Liver (tissue), 9 donors: ENCODE data around the gene UBE2E2. TPM values are rescaled to one million over a fixed set of nuclear protein-coding genes. Genes with fewer than 3 reads are reported as not detected.

Experiments
- DNase-seq: peaks from one replicate; pipeline ENCODE4 v3.0.0-alpha.2; 2017; ENCODE audit warnings: low spot score
- H3K27ac ChIP-seq, 2 donors: one replicate each; pipeline ENCODE4 v1.7.0; 2013; ENCODE audit warnings: inconsistent platforms in 2 of 2, low read length in 2 of 2, control low read depth in 1 of 2, low read depth in 1 of 2, mild to moderate bottlenecking in 1 of 2
- H3K27me3 ChIP-seq, 4 donors: one replicate each; pipeline versions ENCODE4 v1.6.1 to v1.7.0; 2013; ENCODE audit warnings: low read length in 3 of 4, inconsistent platforms in 1 of 4, mild to moderate bottlenecking in 1 of 4, moderate library complexity in 1 of 4; ENCODE audit not compliant: control insufficient read depth in 4 of 4, insufficient read depth in 4 of 4
- H3K36me3 ChIP-seq, 4 donors: one replicate each; pipeline versions ENCODE4 v1.6.1 to v1.7.0; 2013; ENCODE audit warnings: low read length in 3 of 4, mild to moderate bottlenecking in 3 of 4, low read depth in 1 of 4, moderate library complexity in 1 of 4; ENCODE audit not compliant: control insufficient read depth in 4 of 4, insufficient read depth in 3 of 4
- H3K4me1 ChIP-seq, 4 donors: one replicate each; pipeline versions ENCODE4 v1.6.1 to v1.7.0; 2013; ENCODE audit warnings: low read length in 3 of 4, mild to moderate bottlenecking in 3 of 4, moderate library complexity in 1 of 4; ENCODE audit not compliant: control insufficient read depth in 4 of 4, insufficient read depth in 4 of 4
- H3K4me3 ChIP-seq, 3 donors: one replicate each; pipeline versions ENCODE4 v1.6.1 to v1.7.0; 2013; ENCODE audit warnings: low read length in 3 of 3, control low read depth in 1 of 3, low read depth in 1 of 3, mild to moderate bottlenecking in 1 of 3
- H3K9ac ChIP-seq, 2 donors: one replicate each; pipeline ENCODE4 v1.7.0; 2013; ENCODE audit warnings: low read length in 2 of 2, mild to moderate bottlenecking in 2 of 2, moderate library complexity in 2 of 2, control low read depth in 1 of 2, low read depth in 1 of 2
- H3K9me3 ChIP-seq, 4 donors: one replicate each; pipeline versions ENCODE4 v1.6.1 to v1.7.0; 2013; ENCODE audit warnings: low read length in 3 of 4; ENCODE audit not compliant: control insufficient read depth in 4 of 4
- CTCF ChIP-seq: fragments of 150-350 bp; IDR thresholded peaks from 2 replicates; pipeline ENCODE4 v1.5.1; 2017; ENCODE audit warnings: improper control_type of control experiment, low read depth, low read length; ENCODE audit not compliant: missing input control
- EGR1 ChIP-seq, 2 donors: IDR thresholded peaks; 2 replicates each; pipeline ENCODE4 v1.6.1; 2016 to 2018; ENCODE audit warnings: antibody characterized with exemption in 2 of 2, low read depth in 2 of 2
- FOXA1 ChIP-seq: IDR thresholded peaks from 2 replicates; pipeline ENCODE4 v1.6.1; 2016; ENCODE audit warnings: antibody characterized with exemption
- FOXA2 ChIP-seq: IDR thresholded peaks from 2 replicates; pipeline ENCODE4 v1.6.1; 2016; ENCODE audit warnings: antibody characterized with exemption
- GABPA ChIP-seq, 2 donors: IDR thresholded peaks in 1 of 2; conservative IDR thresholded peaks in 1 of 2; 2 replicates each; pipeline ENCODE4 v1.6.1; 2016; ENCODE audit warnings: antibody characterized with exemption in 2 of 2, mild to moderate bottlenecking in 1 of 2, moderate library complexity in 1 of 2
- HNF4A ChIP-seq, 2 donors: conservative IDR thresholded peaks; 2 replicates each; pipeline ENCODE4 v1.6.1; 2016; ENCODE audit warnings: antibody characterized with exemption in 2 of 2, mild to moderate bottlenecking in 2 of 2
- HNF4G ChIP-seq: IDR thresholded peaks from 2 replicates; pipeline ENCODE4 v1.6.1; 2016; ENCODE audit warnings: antibody characterized with exemption
- JUND ChIP-seq, 2 donors: IDR thresholded peaks; 2 replicates each; pipeline ENCODE4 v1.6.1; 2016; ENCODE audit warnings: antibody characterized with exemption in 2 of 2
- MAX ChIP-seq: IDR thresholded peaks from 2 replicates; pipeline ENCODE4 v1.6.1; 2016; ENCODE audit warnings: antibody characterized with exemption
- NR2F2 ChIP-seq: IDR thresholded peaks from 2 replicates; pipeline ENCODE4 v1.6.1; 2016; ENCODE audit warnings: antibody characterized with exemption
- RAD21 ChIP-seq, 2 donors: IDR thresholded peaks; 2 replicates each; pipeline ENCODE4 v1.6.1; 2016; ENCODE audit warnings: antibody characterized with exemption in 2 of 2, mild to moderate bottlenecking in 2 of 2
- REST ChIP-seq: IDR thresholded peaks from 2 replicates; pipeline ENCODE4 v1.6.1; 2016; ENCODE audit warnings: antibody characterized with exemption, mild to moderate bottlenecking
- RXRA ChIP-seq, 2 donors: IDR thresholded peaks; 2 replicates each; pipeline ENCODE4 v1.6.1; 2017 to 2018; ENCODE audit warnings: antibody characterized with exemption in 2 of 2, mild to moderate bottlenecking in 1 of 2
- SP1 ChIP-seq: IDR thresholded peaks from 2 replicates; pipeline ENCODE4 v1.6.1; 2018; ENCODE audit warnings: antibody characterized with exemption, mild to moderate bottlenecking
- TAF1 ChIP-seq: conservative IDR thresholded peaks from 2 replicates; pipeline ENCODE4 v1.6.1; 2016; ENCODE audit warnings: antibody characterized with exemption, mild to moderate bottlenecking
- YY1 ChIP-seq: IDR thresholded peaks from 2 replicates; pipeline ENCODE4 v1.6.1; 2016; ENCODE audit warnings: antibody characterized with exemption, mild to moderate bottlenecking
- WGBS: extraction: QIAGEN DNeasy Blood & Tissue Kit; methylation state at CpG from one replicate; pipeline ENCODE4 v1.1.7; 2013; 5-methylcytosine and 5-hydroxymethylcytosine counted together
- polyA plus RNA-seq, 2 donors: library from polyadenylated mRNA; stranded (reverse) in 1 of 2; unstranded in 1 of 2; fragments of 200-250 nt in 1 of 2; fragments of >200 nt in 1 of 2; fragmentation: Nextera tagmentation in 1 of 2; extraction: Ambion mirVana in 1 of 2; gene quantifications; one replicate each; pipeline versions ENCODE4 v1.2.1 to v1.2.3, GENCODE V29; 2013 to 2015
- total RNA-seq, 2 donors: library from RNA; depleted of rRNA; stranded (reverse); fragments of >200 nt; gene quantifications; one replicate each; pipeline ENCODE4 v1.2.3, GENCODE V29; 2014
- TF ChIP-seq, protein P1 (sequence below): IDR thresholded peaks from 2 replicates; pipeline ENCODE4 v1.6.1; 2016; ENCODE audit warnings: antibody characterized with exemption
- TF ChIP-seq, protein P2 (sequence below): IDR thresholded peaks from 2 replicates; pipeline ENCODE4 v1.6.1; 2016; ENCODE audit warnings: antibody characterized with exemption
- donor health status: healthy.
- donor health status: healthy.
- donor health status: healthy.
- donor health status: healthy.
- donor health status: healthy.

Gene UBE2E2
- total and polyA plus RNA-seq, 4 donors: 9.0 to 27.8 (median 16.8) TPM

DNA sequence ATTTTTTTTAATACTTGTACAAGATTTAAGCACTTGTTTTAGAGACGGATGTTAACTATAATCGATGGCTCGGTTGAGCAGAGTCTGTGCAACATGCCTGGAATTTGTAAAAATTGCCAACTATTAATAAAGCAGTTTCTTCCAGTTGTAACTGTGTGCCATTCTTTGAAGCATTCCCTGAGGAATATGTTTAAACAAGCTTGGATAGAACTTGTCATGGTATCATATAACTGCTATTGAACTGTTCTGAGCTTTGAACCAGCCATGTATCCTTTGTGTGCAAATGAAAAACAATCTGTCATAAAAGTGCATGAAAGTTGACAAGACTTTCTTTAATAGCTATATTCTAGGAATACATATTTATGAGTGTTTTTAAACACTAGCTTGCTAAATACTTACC is 45.8 kb upstream of the UBE2E2 start:
- TF ChIP-seq REST (no peak), GABPA (IDR thresholded peaks at IDR 0.05 in 1 of 2, conservative IDR thresholded peaks at IDR 0.05 in 1 of 2) (no peak), YY1 (no peak), CTCF (no peak), SP1 (no peak), EGR1 (IDR thresholded peaks at IDR 0.05; ENCODE audit: low read depth in 2 of 2) (no peak), NR2F2 (no peak), JUND (IDR thresholded peaks at IDR 0.05) (no peak), FOXA1 (no peak), MAX (no peak), RXRA (IDR thresholded peaks at IDR 0.05) (no peak), RAD21 (IDR thresholded peaks at IDR 0.05) (no peak), HNF4A (conservative IDR thresholded peaks at IDR 0.05) (no peak), FOXA2 (no peak), HNF4G (no peak), TAF1 (no peak)
- TF ChIP-seq, protein P1, sequence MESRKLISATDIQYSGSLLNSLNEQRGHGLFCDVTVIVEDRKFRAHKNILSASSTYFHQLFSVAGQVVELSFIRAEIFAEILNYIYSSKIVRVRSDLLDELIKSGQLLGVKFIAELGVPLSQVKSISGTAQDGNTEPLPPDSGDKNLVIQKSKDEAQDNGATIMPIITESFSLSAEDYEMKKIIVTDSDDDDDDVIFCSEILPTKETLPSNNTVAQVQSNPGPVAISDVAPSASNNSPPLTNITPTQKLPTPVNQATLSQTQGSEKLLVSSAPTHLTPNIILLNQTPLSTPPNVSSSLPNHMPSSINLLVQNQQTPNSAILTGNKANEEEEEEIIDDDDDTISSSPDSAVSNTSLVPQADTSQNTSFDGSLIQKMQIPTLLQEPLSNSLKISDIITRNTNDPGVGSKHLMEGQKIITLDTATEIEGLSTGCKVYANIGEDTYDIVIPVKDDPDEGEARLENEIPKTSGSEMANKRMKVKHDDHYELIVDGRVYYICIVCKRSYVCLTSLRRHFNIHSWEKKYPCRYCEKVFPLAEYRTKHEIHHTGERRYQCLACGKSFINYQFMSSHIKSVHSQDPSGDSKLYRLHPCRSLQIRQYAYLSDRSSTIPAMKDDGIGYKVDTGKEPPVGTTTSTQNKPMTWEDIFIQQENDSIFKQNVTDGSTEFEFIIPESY: no peak
- TF ChIP-seq, protein P2, sequence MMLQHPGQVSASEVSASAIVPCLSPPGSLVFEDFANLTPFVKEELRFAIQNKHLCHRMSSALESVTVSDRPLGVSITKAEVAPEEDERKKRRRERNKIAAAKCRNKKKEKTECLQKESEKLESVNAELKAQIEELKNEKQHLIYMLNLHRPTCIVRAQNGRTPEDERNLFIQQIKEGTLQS: no peak
- H3K4me1 ChIP-seq: no peaks in the 10 kb centered on the region

More for the DNA sequence above, 45.8 kb upstream of the UBE2E2 start:
- H3K27ac ChIP-seq: no peak overlapping the region
- no peak for DNase-seq
- H3K9ac ChIP-seq: no peak overlapping the region
- H3K36me3 ChIP-seq: no peaks in the 10 kb centered on the region
- H3K27me3 ChIP-seq: no peaks in the 10 kb centered on the region
- H3K9me3 ChIP-seq: peaks cover 0 to 4% (median 0%) of the 10 kb centered on the region in 4 donors
- no peak overlapping the region for H3K4me3 ChIP-seq
- 68% methylated on average over 3 of the region's 3 CpGs for WGBS
